B cell (primary cell): ENCODE measurements around the gene JKAMP.

Source experiments
- CTCF ChIP-seq: fragments of 200-600 bp; IDR thresholded peaks from one replicate; pipeline ENCODE4 v1.8.0; 2022; ENCODE audit warnings: antibody characterized with exemption, mild to moderate bottlenecking
- EZH2 ChIP-seq: IDR thresholded peaks from 2 replicates; pipeline ENCODE4 v1.6.1; 2012; ENCODE audit warnings: borderline replicate concordance, low read depth, mild to moderate bottlenecking, moderate library complexity, low read length; ENCODE audit not compliant: insufficient read depth, poor library complexity, severe bottlenecking

- TF ChIP-seq CTCF, result no peak
- no peak for TF ChIP-seq EZH2
Measured at GRCh38 chr14:59507752-59508103, 23.4 kb downstream of the JKAMP start.
